Liver (tissue), 3 donors: ENCODE measurements around the gene COMMD7.

Source experiments
- ATF3 ChIP-seq: IDR thresholded peaks from 2 replicates; pipeline ENCODE4 v1.6.1; 2016; ENCODE audit warnings: antibody characterized with exemption
- CTCF ChIP-seq: fragments of 150-350 bp; IDR thresholded peaks from 2 replicates; pipeline ENCODE4 v1.5.1; 2017; ENCODE audit warnings: improper control_type of control experiment, low read depth, low read length; ENCODE audit not compliant: missing input control
- EGR1 ChIP-seq, 2 donors: IDR thresholded peaks; 2 replicates each; pipeline ENCODE4 v1.6.1; 2016 to 2018; ENCODE audit warnings: antibody characterized with exemption in 2 of 2, low read depth in 2 of 2
- FOXA2 ChIP-seq: IDR thresholded peaks from 2 replicates; pipeline ENCODE4 v1.6.1; 2016; ENCODE audit warnings: antibody characterized with exemption
- GABPA ChIP-seq, 2 donors: IDR thresholded peaks in 1 of 2; conservative IDR thresholded peaks in 1 of 2; 2 replicates each; pipeline ENCODE4 v1.6.1; 2016; ENCODE audit warnings: antibody characterized with exemption in 2 of 2, mild to moderate bottlenecking in 1 of 2, moderate library complexity in 1 of 2
- HNF4G ChIP-seq: IDR thresholded peaks from 2 replicates; pipeline ENCODE4 v1.6.1; 2016; ENCODE audit warnings: antibody characterized with exemption
- JUND ChIP-seq, 2 donors: IDR thresholded peaks; 2 replicates each; pipeline ENCODE4 v1.6.1; 2016; ENCODE audit warnings: antibody characterized with exemption in 2 of 2
- MAX ChIP-seq: IDR thresholded peaks from 2 replicates; pipeline ENCODE4 v1.6.1; 2016; ENCODE audit warnings: antibody characterized with exemption
- REST ChIP-seq: IDR thresholded peaks from 2 replicates; pipeline ENCODE4 v1.6.1; 2016; ENCODE audit warnings: antibody characterized with exemption, mild to moderate bottlenecking
- RXRA ChIP-seq, 2 donors: IDR thresholded peaks; 2 replicates each; pipeline ENCODE4 v1.6.1; 2017 to 2018; ENCODE audit warnings: antibody characterized with exemption in 2 of 2, mild to moderate bottlenecking in 1 of 2
- SP1 ChIP-seq: IDR thresholded peaks from 2 replicates; pipeline ENCODE4 v1.6.1; 2018; ENCODE audit warnings: antibody characterized with exemption, mild to moderate bottlenecking
- YY1 ChIP-seq: IDR thresholded peaks from 2 replicates; pipeline ENCODE4 v1.6.1; 2016; ENCODE audit warnings: antibody characterized with exemption, mild to moderate bottlenecking
- donor health status: healthy.
- donor health status: healthy.

- TF ChIP-seq CTCF (no peak), YY1 (no peak), HNF4G (no peak), EGR1 (IDR thresholded peaks at IDR 0.05; ENCODE audit: low read depth in 2 of 2) (no peak), GABPA (IDR thresholded peaks at IDR 0.05 in 1 of 2, conservative IDR thresholded peaks at IDR 0.05 in 1 of 2) (no peak), SP1 (no peak), RXRA (IDR thresholded peaks at IDR 0.05) (no peak), REST (no peak), JUND (IDR thresholded peaks at IDR 0.05) (no peak), MAX (no peak), ATF3 (no peak), FOXA2 (no peak)
Observed at GRCh38 chr20:32656827-32657226, 86.4 kb downstream of the COMMD7 start.
